HG03045 (cell line): ENCODE measurements around the gene RNPEPL1.

Experiments
- ATAC-seq: cut with Tn5 transposase; IDR thresholded peaks from one replicate; pipeline ENCODE4 v1.9.1; 2021; ENCODE audit warnings: mild to moderate bottlenecking, moderate library complexity; ENCODE audit not compliant: unreplicated experiment

RNPEPL1 gene

DNA sequence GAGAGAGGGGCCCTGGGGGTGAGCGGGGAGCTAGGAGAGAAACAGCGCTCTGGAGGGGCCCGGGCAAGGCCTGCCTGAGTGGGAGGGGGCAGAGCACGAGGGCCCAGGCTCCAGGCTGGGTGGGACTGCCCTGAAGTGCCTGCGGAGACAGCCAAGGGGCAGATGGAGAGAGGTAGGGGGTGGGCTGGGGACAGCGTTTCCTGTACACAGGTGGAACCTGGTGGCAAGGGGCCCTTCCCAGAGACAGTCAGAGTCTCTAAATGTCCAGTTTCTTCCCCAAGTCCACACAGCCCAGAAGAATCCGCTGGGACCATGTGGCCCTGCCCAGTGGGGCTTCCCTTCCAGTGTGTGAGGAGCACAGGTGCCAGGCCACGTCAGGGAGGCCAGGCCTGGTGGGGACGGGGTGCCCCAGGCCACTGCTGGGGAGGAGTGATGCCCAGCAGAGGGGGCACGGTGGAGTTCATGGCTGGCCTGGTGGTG lies 55.3 kb downstream of the RNPEPL1 start:
- ATAC-seq: no peak

- ATAC-seq: no peak
Observed at GRCh38 chr2:240624011-240624949, 56.0 kb downstream of the RNPEPL1 start.

DNA sequence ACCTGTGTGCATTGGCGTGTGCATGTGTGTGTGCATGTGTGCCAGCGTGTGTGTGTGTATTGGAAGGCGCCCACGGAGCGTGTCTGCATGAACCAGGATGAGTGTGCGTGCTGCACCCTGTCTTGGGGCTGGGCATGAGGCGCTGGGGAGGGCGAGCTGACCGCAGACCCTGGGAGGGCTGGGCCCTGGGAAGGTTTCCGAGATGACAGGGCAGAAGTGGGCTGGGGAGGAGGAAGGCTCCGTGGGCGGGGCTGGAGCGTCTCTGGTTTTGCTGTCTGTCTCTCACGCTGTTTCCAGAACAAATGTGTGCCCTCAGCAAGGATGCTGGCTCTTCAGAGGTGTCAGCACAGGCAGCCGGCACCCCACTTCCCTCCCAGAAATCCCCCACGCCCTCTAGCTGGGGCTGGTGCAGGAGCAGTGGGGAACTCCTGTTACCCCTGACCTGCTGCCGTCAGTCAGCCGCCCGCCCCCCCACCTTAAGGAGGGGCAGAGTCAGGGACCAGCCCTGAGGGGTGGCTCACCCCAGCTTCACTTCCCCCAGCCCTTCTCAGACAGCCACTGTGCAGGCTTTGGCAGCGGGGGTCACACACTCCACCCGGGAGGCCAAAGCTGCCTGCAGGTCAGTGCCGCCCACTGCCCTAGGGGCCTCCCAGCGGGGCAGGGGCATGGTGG lies 56.8 kb downstream of the RNPEPL1 start, which contains the start of gene GPR35:
GPR35 (plus strand) TSS at position 531 of the 672 bp plus-strand sequence. CDS start 4,473 bp downstream, outside the sequence.
- no peak for ATAC-seq

GRCh38 chr2:240626531-240627300 lies 58.4 kb downstream of the RNPEPL1 start:
- ATAC-seq: no peak

DNA sequence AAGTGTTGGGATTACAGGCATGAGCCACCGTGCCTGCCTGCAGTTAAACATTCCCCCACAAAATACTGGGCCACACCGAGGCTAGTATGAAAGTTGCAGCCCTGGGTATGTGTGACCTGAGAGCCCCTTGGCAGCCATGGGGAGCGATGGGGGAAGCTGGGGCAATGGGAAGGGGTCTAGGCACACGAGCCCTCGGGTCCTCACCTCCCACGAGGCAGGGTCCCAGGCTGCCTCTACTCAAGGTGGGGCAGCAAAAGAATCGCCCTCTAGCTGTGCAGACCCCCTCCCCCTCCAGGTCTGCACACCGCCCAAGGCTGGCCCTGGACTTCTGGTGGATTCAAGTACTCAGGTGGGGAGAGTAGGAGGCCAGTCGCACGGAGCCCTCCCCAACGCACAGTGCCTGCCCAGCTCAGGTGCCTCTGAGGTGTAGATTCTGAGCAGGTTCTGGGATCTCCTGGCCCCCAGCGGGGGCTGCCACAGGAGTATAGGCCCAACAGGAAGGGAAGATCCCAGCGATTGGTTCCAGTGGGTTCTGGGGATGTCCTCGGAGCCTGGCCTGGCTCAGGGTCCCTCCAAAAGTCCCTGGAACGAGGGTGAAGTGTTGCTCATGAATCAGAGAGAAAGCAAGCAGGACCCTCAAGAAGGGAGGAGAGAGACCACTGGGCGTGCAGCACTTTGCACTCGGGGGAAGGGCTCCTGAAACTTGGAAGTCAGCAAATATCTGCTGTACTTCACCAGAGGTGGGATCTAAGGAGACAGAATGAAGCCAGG lies 59.6 kb downstream of the RNPEPL1 start:
- no peak for ATAC-seq

DNA sequence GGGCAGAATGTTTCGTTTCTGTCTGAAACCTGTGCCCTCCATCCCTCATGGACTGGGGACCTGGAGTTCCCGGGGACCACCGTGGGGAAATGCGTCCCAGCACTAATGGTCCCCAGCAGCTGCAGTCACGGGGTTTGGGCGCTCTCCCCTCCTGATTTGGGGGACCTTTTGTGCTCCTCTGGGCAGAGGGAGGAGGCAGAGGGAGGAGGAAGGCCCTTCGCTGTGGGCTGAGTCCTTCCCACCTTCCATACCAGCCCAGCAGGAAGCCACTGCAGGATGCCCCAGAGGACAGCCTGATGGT lies 60.2 kb downstream of the RNPEPL1 start:
- no peak for ATAC-seq

GRCh38 chr2:240628808-240629618 lies 60.7 kb downstream of the RNPEPL1 start:
- no peak for ATAC-seq

DNA sequence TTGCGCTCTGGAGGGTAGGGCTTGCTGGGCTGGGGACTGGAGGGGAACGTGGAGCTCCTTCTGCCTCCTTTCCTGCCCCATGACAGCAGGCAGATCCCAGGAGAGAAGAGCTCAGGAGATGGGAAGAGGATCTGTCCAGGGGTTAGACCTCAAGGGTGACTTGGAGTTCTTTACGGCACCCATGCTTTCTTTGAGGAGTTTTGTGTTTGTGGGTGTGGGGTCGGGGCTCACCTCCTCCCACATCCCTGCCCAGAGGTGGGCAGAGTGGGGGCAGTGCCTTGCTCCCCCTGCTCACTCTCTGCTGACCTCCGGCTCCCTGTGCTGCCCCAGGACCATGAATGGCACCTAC lies 61.3 kb downstream of the RNPEPL1 start:
- ATAC-seq: no peak

DNA sequence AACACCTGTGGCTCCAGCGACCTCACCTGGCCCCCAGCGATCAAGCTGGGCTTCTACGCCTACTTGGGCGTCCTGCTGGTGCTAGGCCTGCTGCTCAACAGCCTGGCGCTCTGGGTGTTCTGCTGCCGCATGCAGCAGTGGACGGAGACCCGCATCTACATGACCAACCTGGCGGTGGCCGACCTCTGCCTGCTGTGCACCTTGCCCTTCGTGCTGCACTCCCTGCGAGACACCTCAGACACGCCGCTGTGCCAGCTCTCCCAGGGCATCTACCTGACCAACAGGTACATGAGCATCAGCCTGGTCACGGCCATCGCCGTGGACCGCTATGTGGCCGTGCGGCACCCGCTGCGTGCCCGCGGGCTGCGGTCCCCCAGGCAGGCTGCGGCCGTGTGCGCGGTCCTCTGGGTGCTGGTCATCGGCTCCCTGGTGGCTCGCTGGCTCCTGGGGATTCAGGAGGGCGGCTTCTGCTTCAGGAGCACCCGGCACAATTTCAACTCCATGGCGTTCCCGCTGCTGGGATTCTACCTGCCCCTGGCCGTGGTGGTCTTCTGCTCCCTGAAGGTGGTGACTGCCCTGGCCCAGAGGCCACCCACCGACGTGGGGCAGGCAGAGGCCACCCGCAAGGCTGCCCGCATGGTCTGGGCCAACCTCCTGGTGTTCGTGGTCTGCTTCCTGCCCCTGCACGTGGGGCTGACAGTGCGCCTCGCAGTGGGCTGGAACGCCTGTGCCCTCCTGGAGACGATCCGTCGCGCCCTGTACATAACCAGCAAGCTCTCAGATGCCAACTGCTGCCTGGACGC lies 61.9 kb downstream of the RNPEPL1 start:
- no peak for ATAC-seq
